Endothelial cell of umbilical vein (primary cell): ENCODE measurements around the gene DLGAP1.

Source experiments
- POLR2AphosphoS5 ChIP-seq: IDR thresholded peaks from 2 replicates; pipeline ENCODE4 v1.6.1; 2012; ENCODE audit warnings: low read depth, mild to moderate bottlenecking, control low read depth, low read length, moderate library complexity; ENCODE audit not compliant: insufficient read depth
- TF ChIP-seq, protein P1 (sequence below), 2 donors: IDR thresholded peaks; 1 replicate in 1 of 2; 2 replicates in 1 of 2; pipeline ENCODE4 v1.5.1; 2011; ENCODE audit warnings: low read length in 2 of 2, mild to moderate bottlenecking in 2 of 2, moderate library complexity in 2 of 2, control low read depth in 1 of 2, inconsistent platforms in 1 of 2, low read depth in 1 of 2; ENCODE audit not compliant: insufficient read depth in 1 of 2; ENCODE audit errors: extremely low read depth in 1 of 2

- TF ChIP-seq, protein P1, sequence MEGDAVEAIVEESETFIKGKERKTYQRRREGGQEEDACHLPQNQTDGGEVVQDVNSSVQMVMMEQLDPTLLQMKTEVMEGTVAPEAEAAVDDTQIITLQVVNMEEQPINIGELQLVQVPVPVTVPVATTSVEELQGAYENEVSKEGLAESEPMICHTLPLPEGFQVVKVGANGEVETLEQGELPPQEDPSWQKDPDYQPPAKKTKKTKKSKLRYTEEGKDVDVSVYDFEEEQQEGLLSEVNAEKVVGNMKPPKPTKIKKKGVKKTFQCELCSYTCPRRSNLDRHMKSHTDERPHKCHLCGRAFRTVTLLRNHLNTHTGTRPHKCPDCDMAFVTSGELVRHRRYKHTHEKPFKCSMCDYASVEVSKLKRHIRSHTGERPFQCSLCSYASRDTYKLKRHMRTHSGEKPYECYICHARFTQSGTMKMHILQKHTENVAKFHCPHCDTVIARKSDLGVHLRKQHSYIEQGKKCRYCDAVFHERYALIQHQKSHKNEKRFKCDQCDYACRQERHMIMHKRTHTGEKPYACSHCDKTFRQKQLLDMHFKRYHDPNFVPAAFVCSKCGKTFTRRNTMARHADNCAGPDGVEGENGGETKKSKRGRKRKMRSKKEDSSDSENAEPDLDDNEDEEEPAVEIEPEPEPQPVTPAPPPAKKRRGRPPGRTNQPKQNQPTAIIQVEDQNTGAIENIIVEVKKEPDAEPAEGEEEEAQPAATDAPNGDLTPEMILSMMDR (IDR thresholded peaks at IDR 0.05; ENCODE audit: extremely low read depth in 1 of 2, insufficient read depth in 1 of 2, low read depth in 1 of 2, low read length in 2 of 2), result no peak
- no peak for TF ChIP-seq POLR2AphosphoS5
Observed at GRCh38 chr18:3689091-3689490, 766.0 kb downstream of the DLGAP1 start.
